ENCODE data around the gene FAM161A. TPM values are rescaled to one million over a fixed set of nuclear protein-coding genes. Genes with fewer than 3 reads are reported as not detected.

The FAM161A gene
- total and polyA plus RNA-seq, 2 experiments from 2014 or later, result 16.2 to 27.4 TPM

DNA sequence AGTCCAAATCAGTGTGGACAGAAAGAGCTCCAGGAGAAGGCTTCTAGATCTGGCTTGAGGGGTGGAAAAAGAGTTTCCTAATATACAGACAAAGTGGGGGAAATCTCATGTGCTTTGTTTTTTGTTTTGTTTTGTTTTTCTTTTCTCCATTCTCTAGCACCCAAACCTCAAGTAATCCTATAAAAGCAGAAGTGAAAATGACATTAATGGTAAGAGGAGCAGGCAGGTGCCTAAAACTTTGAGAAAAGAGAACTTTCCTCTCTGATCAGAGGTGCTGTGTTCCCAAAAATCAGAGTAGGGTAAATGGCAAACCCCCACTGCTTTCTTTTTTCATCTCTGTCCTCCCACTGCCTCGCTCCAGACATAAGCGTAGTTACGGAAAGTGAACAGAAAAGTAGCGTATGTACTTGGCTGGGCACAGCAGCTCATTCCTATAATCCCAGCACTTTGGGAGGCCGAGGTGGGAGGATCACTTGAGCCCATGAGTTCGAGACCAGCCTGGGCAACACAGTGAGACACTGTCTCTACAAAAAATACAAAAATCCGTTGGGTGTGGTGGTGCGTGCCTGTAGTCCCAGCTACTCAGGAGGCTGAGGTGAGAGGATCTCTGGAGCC is 77.8 kb downstream of the FAM161A start:
- H3K4me1 ChIP-seq (ENCODE audit: insufficient read depth), result no peaks in the 10 kb centered on the region
- H3K9me2 ChIP-seq (ENCODE audit: insufficient read depth), result no peaks in the 10 kb centered on the region
- H4K20me1 ChIP-seq (replicated peaks; ENCODE audit: insufficient read depth), result no peaks in the 10 kb centered on the region
- Mint-ChIP-seq H3K4me1 (no peaks in the 10 kb centered on the region; the same call in 2 of the 3 replicates), H3K9me3 (peaks cover 3% of the 10 kb centered on the region; the same call in 1 of the 3 replicates), H3K36me3 (ENCODE audit: low read depth) (no peaks in the 10 kb centered on the region), H3K27me3 (ENCODE audit: insufficient read depth, low read depth, poor library complexity) (peaks cover 3% of the 10 kb centered on the region), H3K4me3 (no peak overlapping the region), H3K27ac (no peak overlapping the region)
- H2AFZ ChIP-seq, result no peak overlapping the region
- no peak overlapping the region for H3K4me2 ChIP-seq
- no peak overlapping the region for H3K4me3 ChIP-seq
- ATAC-seq, result no peak
- DNase-seq (ENCODE audit: low spot score), result no peak
- H3K27me3 ChIP-seq (ENCODE audit: insufficient read depth), result no peaks in the 10 kb centered on the region
- H3K27ac ChIP-seq (ENCODE audit: low read depth), result no peak overlapping the region
- TF ChIP-seq EZH2phosphoT487 (IDR thresholded peaks at IDR 0.05; ENCODE audit: unreplicated experiment), result no peak
- TF ChIP-seq, protein P1, sequence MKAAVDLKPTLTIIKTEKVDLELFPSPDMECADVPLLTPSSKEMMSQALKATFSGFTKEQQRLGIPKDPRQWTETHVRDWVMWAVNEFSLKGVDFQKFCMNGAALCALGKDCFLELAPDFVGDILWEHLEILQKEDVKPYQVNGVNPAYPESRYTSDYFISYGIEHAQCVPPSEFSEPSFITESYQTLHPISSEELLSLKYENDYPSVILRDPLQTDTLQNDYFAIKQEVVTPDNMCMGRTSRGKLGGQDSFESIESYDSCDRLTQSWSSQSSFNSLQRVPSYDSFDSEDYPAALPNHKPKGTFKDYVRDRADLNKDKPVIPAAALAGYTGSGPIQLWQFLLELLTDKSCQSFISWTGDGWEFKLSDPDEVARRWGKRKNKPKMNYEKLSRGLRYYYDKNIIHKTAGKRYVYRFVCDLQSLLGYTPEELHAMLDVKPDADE (IDR thresholded peaks at IDR 0.05), result no peak
- no peak for TF ChIP-seq POLR2AphosphoS5 (IDR thresholded peaks at IDR 0.05; ENCODE audit: low read depth)
- no peak for TF ChIP-seq JUNB (IDR thresholded peaks at IDR 0.05; ENCODE audit: unreplicated experiment)
- no peak for TF ChIP-seq ZNF114 (CRISPR knock-in tag; IDR thresholded peaks at IDR 0.05)
- no peak for TF ChIP-seq ZNF331 (CRISPR knock-in tag; IDR thresholded peaks at IDR 0.05; ENCODE audit: low read depth)
- TF ChIP-seq CREB1 (CRISPR knock-in tag; IDR thresholded peaks at IDR 0.05; ENCODE audit: low read depth), result no peak
- H3F3A ChIP-seq (replicated peaks; ENCODE audit: low read depth), result no peaks in the 10 kb centered on the region
- no peaks in the 10 kb centered on the region for H3K36me3 ChIP-seq (ENCODE audit: insufficient read depth)
- no peaks in the 10 kb centered on the region for H3K79me2 ChIP-seq (replicated peaks; ENCODE audit: insufficient read depth)

Small RNA genes within 50 kb of the gene (small RNA-seq; reads per million reads assigned to genes)
- gene RPS24P7 (ENCODE audit: low replicate concordance), result not detected

Other genes starting within 250 kb of the FAM161A start
- 343 and 378 TPM in 2 replicates for gene CCT4, start 34.6 kb upstream of the FAM161A start, total RNA-seq (2014; rRNA removed; shearing (Covaris generic))
- gene CCT4, start 34.6 kb upstream of the FAM161A start, polyA plus RNA-seq (2016; fragmentation: Nextera tagmentation; extraction: Ambion mirVana), result 314 and 333 TPM in 2 replicates
- 19.1 and 54.9 TPM in 2 replicates for gene COMMD1, start 51.6 kb upstream of the FAM161A start, total RNA-seq (2014; rRNA removed; shearing (Covaris generic))
- gene COMMD1, start 51.6 kb upstream of the FAM161A start, polyA plus RNA-seq (2016; fragmentation: Nextera tagmentation; extraction: Ambion mirVana), result 73.9 and 83.7 TPM in 2 replicates